ENCODE data around the gene TMEM44. TPM values are rescaled to one million over a fixed set of nuclear protein-coding genes. Genes with fewer than 3 reads are reported as not detected.
"Not testable (repeated sequence)": the region's sequence is repeated elsewhere in the genome, so short reads cannot be mapped to it uniquely, and the experiment has no call there.

The TMEM44 gene
- polyA plus RNA-seq, 3 donors: 16.8 to 24.6 (median 20.2) TPM

DNA sequence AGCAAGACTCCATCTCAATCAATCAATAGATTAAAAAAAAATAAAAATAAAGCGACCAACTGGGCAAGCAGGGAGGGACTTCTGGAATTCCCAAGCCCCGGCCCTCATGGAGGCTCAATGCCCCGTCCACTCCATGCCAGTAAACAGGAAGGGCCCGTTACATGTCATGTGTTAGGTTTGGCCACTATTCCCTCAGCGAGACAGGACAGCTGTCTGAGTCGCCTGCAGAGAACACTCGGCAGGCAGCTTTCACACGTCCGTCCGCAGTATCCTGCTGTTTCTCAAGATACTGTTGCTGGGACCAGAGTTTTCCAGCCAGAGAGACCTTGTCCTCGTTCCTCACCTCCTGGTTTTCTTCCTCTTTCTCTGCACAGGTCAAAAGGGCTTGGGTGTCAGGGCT lies 18.0 kb downstream of the TMEM44 start:
- no peak for DNase-seq

DNA sequence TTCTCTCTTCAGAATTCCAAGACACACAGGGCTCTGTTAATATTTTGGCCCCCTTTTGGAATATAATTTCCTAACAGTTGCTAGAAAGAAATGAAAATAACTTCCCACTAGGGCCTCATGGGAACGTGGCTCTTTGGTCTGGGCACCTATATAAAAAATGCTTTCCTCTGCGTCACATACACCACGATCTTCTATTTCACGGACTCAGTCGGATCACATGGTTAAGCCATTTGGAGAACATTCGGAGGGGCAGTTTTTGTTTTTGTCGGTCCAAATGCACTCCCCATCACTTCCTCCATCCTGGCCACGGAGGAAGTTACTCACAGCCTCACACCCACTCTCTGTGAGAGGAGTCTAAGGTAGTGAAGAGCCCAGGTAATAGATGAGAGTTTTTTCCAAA lies 21.0 kb downstream of the TMEM44 start:
- no peak for DNase-seq

DNA sequence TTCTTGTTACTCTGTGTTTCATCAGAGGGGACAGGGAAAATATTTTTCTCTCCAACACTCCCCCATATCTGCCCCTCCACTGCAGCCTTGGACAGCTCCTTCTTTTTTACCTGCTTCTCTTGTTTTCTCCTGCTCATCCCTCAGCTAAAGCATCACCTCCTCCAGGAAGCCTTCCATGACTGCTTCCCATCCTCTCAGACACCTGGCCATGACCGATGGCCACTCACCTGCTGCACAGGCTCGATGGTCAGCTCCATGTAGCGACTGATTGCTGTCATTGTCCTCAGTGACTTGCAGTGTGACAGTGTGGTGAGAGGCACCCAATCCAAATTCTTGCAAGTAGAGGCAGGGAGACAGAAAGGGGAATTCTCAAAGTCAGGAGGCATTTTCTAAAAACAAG lies 22.5 kb downstream of the TMEM44 start:
- DNase-seq: no peak

DNA sequence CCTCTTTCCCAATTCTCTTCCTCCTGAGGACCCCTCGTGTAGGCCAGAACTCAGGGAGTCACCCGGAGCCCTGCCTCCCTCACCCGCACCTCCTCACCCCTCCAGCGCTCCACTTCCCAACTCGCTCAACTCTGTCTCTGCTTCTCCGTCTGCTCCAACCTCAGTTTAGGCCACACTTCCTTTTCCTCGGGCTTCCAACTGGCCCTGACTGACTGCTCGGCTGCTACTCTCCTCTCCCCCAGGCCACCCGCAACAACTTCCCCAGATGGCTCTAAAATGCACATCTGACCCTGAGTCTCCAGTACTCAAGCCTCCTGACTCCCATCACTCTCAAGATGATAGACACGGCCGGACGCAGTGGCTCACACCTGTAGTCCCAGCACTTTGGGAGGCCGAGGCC lies 23.6 kb downstream of the TMEM44 start:
- no peak for DNase-seq

DNA sequence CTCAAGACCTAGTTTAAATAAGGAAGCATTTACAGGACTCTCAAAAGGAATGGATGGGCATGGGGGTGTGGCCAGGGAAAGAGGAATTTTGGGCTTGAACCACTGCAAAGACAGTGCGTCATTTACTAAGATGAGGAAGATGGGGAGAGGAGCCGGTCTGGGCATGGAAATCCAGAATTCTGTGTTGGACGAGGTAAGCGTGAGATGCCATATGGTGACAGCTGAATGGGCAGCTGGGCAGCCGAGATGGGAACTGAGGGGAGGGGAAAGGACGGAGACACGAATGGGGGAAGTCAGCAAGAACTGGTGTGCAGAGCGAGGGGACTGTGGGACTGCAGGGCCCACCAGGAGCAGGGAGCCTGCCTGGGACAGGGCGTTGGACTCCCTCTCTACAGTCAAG lies 24.2 kb downstream of the TMEM44 start:
- DNase-seq: no peak

DNA sequence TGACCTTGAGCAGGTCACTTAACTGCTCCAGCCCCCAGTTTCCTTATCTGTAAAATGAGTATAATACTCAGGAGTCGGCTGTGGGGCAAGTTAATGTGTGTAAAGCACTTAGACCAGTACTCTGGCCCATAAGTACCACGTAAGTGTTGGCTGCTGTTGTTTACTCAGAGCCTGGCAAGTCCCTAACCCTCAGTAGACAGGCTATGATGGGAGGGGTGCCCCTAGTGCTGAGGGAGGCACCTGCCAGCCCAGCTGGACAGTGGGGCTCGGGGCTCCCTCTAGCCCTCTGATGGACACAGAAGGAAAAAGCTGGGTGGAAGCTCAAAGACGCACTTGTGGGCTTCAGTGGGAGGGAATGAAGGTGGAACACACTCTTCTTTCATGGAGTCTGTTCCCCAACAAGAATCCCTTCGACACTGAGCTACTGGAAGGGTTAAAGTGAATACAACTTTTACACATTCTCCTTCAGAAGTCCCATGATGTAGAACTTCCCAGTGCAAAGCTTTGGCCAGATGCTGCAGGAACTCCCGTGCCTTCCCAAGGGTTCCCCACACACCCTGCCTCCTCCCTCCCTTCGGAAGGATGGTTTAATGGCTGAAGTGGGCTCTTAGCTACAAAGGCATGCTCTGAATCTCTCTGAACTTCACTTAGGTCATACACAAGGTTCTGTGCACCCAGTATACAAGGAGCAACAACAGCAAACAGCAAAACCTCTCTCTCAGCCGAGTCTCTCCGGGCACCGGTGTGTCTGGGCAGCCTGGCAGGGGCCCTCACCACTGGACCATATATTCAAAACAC lies 25.4 kb downstream of the TMEM44 start:
- no peak for DNase-seq

DNA sequence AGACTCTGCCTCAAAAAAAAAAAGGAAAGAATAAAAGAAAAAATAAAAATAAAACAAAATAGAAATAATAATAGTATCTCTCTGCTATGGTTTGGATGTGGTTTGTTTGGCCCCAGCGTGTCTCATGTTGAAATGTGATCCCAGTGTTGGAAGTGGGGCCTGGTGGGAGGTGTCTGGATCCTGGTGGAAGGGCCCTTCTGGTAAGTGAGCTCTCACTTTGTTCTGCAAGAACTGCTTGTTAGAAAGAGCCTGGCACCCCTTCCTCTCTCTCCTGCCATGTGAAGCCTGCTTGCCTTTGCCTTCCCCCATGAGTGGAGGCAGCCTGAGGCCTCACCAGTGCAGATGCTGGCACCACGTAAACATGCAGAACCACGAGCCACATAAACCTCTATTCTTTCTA lies 26.3 kb downstream of the TMEM44 start:
- DNase-seq: no peak

DNA sequence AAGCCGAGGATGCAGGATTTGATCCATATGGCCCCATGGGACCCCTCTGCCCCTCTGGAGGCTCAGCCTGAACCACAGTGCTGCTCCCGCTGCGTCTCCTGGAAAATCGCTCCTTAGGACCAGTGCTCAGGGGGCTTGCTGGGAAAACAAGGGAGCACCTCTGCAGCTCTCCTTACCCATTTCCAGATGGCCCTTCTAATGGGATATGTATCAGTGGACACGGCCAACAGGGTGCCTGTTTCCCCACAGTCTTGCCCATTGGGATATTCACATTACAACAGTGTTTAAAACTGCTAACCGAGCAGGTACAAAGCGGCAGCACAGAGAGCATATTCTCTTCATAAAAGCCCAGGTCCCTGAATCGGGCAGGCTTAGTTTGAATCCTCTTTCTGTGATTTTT lies 27.1 kb downstream of the TMEM44 start:
- no peak for DNase-seq

DNA sequence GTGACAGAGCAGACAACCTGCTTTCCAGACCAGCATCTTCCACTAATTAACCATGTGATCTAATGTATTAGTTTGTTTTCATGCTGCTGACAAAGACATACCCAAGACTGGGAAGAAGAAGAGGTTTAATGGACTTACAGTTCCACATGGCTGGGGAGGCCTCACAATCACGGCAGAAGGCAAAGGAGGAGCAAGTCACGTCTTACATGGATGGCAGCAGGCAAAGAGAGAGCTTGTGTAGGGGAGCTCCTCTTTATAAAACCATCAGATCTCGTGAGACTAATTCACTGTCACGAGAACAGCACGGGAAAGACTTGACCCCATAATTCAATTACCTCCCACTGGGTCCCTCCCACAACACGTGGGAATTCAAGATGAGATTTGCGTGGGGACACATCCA lies 27.9 kb downstream of the TMEM44 start:
- DNase-seq: not testable (repeated sequence)

DNA sequence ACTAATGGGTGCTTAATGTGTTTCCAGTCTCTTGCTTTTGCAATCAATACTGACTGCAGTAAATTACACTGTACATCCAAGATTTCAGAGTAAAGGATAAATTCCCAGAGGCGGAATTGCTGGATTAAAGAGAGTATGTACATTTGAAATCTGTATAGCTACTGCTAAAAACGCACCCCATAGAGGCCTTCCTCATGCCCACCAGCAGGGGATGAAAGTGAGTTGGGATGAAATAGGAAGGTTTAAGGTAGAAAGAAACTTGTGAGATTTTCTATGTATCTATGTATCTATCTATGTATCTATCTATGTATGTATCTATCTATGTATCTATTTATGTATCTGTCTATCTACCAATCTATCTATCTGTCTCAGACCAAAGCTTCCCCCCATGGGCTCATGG lies 28.4 kb downstream of the TMEM44 start:
- no peak for DNase-seq

DNA sequence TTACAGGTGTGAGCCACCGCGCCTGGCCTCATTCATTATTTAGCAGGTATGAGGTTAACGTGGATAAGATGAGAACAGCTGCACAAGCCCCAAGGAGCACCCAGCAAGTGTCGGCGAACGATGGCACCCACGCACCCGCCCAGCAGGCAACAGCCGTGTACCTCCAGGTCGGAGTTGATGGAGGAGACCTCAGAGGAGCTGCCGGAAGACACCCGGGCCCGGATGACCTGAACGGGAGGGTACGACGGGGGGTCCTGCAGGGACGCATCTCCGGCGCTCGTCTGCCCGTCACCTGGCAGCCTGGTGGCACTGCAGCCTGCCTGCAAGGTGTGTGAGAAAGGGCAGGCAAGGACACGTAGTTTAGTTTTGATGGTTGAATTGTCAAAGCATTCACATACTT lies 29.1 kb downstream of the TMEM44 start:
- no peak for DNase-seq

DNA sequence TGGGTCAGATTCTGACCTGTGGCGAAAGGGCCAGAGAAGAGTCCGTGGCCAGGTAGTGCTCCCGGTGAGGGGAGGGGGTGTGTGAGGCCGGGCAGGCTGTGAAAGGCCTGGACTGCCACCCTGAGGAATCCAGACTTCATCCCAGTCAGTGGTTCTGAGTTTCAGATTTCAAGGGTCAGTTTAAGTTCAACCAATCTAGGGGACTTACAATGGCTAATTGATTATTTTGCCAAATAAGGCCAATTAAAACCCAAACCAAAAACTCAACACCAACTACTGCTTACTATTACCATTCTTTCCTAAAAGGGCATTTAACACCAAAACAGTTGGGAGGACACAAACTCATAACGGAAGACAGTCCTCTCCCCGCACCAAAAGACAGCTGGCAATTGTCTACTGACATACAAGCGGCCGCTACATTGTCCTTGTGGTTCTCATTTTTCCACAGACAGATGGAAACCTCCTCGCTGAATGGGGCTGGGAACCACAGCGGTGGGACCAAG lies 30.5 kb downstream of the TMEM44 start:
- DNase-seq: peak; percentile 79

DNA sequence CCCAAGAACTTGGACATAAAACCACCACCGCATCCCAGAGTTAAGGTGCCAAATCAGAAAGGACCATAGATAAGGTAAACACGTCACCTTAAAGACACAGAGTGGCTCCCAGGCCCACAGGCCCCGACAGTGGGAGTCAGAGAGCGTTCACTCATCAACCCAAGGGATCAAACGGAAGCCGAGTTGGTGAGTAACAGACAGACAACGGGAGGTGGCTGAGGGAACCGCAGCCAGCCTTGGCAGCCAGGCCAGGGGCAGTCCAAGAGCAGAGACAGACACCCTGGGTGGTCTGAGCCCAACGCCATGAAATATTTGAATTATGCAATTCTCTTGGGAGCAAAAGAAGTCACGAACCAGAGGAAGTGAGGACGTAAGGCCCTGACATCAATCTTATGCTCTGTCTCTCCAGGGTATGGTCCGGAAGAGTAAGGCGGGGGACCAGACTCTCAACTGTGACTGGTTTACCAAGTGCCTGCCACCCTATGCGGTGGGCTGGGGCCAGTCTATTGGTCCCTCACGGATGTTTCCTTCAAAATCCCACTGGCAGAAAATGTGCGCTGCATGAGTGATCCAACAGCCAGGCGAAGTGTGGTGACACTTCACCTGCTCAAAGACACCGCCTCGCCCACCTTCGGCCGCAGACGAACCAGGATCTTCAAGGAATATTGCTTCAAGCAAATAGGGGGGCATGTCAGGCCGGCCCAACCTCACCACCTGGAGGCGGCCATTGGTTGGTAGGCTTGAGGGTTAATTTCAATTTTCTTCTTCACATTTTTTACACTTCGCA lies 34.3 kb downstream of the TMEM44 start:
- no peak for DNase-seq

DNA sequence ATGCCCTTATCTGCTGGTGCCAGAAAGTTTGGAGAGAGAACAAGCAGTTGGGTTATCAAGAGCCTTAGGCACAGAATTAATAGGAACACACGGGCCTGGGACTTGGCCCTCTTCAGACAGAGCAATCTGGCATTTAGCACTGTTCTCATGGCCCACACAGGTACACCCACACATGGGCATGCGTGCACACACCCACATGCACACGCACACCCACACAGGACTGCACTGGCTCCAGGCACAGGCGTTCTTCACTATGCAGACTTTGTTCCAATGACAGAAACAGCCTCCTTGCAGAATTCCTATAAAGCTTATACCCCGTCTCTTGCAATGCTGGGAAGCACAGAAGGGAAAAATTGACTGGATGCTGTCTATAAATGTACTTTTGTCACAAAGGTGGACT lies 36.3 kb downstream of the TMEM44 start:
- DNase-seq: no peak

DNA sequence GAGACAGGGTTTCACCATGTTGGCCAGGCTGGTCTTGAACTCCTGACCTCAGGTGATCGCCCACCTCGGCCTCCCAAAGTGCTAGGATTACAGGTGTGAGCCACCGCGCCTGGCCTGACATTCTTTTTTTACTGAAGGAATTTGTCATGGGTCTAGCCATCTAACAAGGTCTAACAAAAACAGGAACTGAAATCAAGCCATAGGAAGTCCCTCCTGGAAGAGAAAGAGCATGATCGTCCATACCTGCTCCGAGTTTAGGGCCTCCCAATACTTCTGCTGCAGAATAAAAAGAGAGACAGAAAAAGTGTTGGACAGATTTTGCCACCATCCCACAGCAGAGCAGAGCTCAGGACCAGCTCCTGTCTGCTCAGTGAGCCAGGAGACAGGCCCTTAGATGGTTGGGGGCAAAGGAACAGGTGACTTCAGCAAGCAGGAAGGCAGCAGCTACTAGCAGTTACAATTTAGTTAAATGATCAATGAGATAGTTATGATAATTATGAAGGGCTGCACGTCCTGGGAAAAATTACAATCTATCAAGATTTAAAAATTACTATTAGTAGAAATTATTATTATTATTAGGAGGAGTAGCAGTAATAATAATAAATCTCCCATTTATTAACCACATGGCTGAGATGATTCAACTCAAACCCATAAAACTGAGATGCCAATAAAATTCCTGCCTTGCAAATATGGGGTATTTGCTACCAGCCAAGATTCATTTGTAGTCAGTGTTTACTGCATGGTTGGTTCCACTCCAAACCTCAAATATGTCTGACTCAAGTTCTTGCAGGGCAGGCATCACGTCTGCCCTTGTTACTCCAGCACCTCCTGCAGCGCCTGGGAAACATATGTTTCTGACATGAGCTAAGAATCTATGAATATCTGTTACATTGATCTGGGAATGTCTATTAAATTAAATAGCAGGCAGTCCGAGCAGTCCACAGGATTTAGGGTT lies 40.1 kb downstream of the TMEM44 start:
- no peak for DNase-seq

DNA sequence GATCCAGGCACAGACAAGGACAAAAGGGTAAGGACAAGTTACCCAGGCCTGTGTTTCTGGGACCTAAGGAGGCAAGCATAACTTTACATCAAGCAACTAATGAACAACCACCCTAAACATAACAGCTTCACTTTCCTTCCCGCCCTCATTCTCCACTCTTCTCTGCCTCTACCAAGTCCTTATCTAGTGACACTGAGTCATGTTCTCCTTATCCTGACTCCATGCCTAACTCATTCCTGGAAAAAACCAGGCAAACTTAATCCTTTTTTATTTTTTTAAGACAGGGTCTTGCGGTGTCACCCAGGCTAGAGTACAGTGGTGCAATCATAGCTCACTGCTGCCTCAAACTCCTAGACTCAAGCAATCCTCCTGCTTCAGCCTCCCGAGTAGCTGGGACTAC lies 44.5 kb downstream of the TMEM44 start:
- no peak for DNase-seq

DNA sequence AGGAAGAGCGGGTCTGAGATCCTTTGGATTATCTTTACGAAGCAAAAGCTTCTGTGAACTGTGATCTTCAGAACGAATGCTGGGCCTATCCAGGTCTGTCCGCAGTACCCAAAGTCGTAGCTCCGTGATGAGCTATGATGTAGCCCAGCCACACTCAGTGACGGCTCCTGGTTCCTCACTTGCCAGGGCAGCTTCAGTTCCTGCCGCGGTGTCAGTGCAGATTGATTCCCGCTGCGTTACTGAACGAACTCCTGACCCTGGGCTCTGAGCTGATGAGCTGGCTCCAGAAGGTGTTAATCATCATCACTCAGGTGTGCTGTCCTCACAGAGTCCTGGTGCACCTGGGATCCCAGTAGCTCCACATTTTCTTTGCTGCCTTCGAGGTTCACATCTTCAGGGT lies 45.0 kb downstream of the TMEM44 start:
- no peak for DNase-seq

DNA sequence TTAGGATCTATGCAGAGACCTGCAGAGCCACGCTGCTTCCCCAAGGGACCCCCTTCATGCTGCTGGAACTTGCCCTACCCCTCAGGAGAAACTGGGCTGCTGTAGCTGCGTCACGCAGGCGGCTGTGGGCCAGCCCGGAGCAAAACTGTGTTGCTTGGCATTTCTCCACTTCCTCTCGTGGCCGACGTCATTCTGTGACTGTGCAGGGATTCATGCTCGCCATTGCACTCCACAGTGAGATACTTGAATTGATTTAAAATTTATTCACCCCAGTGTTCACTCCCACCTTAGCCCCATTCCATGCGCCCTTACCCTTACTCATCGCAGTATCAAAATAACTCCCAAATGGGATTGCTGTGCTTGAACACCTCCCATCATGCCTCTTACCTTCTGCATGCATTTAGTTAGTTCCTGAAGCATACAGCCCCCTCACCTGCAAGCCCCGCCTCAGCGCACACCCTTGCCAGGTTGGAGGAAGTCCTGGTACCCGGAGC lies 45.7 kb downstream of the TMEM44 start:
- no peak for DNase-seq

DNA sequence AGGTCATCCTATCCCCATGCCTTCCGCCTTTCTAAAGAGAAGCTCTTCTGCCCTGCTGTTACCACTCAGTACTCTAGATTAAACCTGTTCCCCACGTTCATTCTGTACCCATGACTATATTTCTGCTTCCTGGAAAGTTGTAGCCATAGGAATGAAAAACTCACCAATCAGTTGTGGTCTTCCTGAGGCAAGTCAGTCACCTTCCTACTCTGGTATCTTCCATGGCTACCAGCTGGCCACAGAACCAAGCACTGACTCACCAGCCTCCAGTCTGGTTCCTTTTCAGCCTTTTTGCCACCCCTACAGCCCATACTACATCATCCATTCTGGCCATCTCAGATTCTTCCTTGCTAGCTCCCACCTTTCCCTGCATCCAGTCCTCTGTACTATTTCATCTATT lies 46.4 kb downstream of the TMEM44 start:
- DNase-seq: no peak

DNA sequence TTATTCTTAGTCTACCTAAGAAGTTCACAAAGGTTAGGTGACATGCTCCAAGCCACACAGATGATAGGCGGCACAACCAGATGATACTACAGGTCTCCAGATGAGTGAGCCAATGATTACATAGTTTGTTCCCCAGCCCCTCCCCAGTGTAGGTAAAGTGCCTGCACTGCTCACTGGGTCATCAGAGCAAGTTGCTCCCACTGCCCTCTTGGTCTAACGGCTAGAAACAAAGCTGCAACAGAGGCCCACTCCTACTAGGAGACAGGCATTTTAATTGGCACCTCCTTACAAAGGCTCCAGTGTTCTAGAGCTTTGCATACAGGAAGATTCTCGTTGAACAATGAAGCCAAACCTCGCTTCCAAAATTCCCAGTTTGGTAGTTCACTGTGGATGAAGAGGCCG lies 47.3 kb downstream of the TMEM44 start:
- no peak for DNase-seq

DNA sequence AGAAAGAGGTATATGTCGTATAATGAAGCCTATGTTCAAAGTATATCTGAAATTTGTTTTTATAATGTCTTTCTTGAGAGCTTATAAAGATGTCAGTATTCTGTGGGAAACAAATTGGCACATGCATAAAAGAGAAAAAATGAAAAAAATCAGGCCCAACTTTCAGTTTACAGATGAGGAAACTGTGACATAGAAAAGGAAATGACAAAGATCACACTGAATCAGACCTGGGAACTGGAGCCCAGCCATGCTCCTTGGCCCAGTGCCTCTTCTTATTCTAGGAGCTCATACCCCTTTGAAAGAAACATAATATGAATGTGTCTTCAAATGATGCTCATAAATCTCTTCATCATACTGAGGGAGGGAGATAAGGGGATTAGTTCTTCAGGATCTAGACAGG lies 48.4 kb downstream of the TMEM44 start:
- no peak for DNase-seq

DNA sequence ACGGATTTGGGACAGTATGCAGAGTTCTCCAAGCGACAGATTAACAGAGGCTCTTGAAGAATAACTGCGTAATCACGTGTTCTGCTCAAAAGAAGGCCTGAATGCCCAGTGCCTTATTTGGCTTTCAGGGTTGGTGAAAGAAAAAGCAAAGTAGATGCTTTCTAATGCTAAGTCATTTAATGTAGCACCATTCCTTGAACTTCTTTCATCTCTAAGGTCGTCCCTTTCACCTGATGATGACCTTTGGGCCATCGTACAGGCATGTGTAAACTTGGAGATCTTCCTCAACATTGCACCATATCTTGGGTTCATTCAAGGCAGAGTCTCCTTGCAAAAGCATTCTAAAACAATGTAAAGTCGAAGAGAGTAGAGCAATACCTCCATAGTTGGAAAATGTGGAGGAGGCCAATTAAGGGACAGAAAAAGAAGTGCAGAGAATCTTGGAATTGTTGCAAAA lies 48.9 kb downstream of the TMEM44 start:
- no peak for DNase-seq

Measured in renal pelvis (tissue), 4 donors.